Measurements from ENCODE around the gene AOC2.
"Not testable (repeated sequence)": the region's sequence is repeated elsewhere in the genome, so short reads cannot be mapped to it uniquely, and the experiment has no call there.

AOC2 gene

GRCh38 chr17:42865638-42866094 lies 21.3 kb downstream of the AOC2 start:
- Histone ChIP-seq H3K9ac (ENCODE audit: low read length) (no peak overlapping the region), H4K5ac (ENCODE audit: low read length) (no peak overlapping the region), H2BK120ac (ENCODE audit: low read depth, low read length) (no peak overlapping the region), H2BK5ac (ENCODE audit: low read length) (no peak overlapping the region), H3K4me1 (ENCODE audit: control insufficient read depth, low read depth, low read length) (no peaks in the 10 kb centered on the region), H3K27ac (ENCODE audit: low read depth, low read length) (no peak overlapping the region), H3K4me2 (ENCODE audit: low read length) (no peak overlapping the region), H2BK15ac (replicated peaks; ENCODE audit: low read depth) (no peak overlapping the region), H3K27me3 (ENCODE audit: insufficient read depth, low read length, poor library complexity) (no peaks in the 10 kb centered on the region), H3K18ac (ENCODE audit: low read length) (no peak overlapping the region), H3K4ac (ENCODE audit: low read depth, low read length) (no peak overlapping the region), H3K79me2 (ENCODE audit: control insufficient read depth, insufficient read depth, low read length) (no peaks in the 10 kb centered on the region), H4K8ac (ENCODE audit: low read depth, low read length) (no peak overlapping the region), H3K56ac (ENCODE audit: low read length) (no peak overlapping the region), H3K4me3 (ENCODE audit: low read length) (no peak overlapping the region), H3K79me1 (ENCODE audit: low read length) (no peaks in the 10 kb centered on the region), H2AK5ac (ENCODE audit: low read length) (no peak overlapping the region), H3K36me3 (ENCODE audit: control insufficient read depth, insufficient read depth, low read length) (no peaks in the 10 kb centered on the region), H3K23ac (ENCODE audit: low read length) (no peak overlapping the region)
- WGBS (ENCODE audit: extremely low coverage, insufficient coverage, low lambda C conversion rate): no CpG with 5 or more reads among the region's 7 CpGs
- no peak for DNase-seq

- Histone ChIP-seq H2BK5ac (ENCODE audit: low read length) (no peak overlapping the region), H3K4ac (ENCODE audit: low read depth, low read length) (no peak overlapping the region), H3K18ac (ENCODE audit: low read length) (no peak overlapping the region), H2BK15ac (replicated peaks; ENCODE audit: low read depth) (no peak overlapping the region), H3K9ac (ENCODE audit: low read length) (no peak overlapping the region), H3K4me2 (ENCODE audit: low read length) (no peak overlapping the region), H2BK120ac (ENCODE audit: low read depth, low read length) (no peak overlapping the region), H3K27ac (ENCODE audit: low read depth, low read length) (no peak overlapping the region), H3K79me2 (ENCODE audit: control insufficient read depth, insufficient read depth, low read length) (no peaks in the 10 kb centered on the region), H4K5ac (ENCODE audit: low read length) (no peak overlapping the region), H3K4me1 (ENCODE audit: control insufficient read depth, low read depth, low read length) (no peaks in the 10 kb centered on the region), H3K56ac (ENCODE audit: low read length) (no peak overlapping the region), H3K4me3 (ENCODE audit: low read length) (no peak overlapping the region), H3K27me3 (ENCODE audit: insufficient read depth, low read length, poor library complexity) (no peaks in the 10 kb centered on the region), H2AK5ac (ENCODE audit: low read length) (no peak overlapping the region), H4K8ac (ENCODE audit: low read depth, low read length) (no peak overlapping the region), H3K23ac (ENCODE audit: low read length) (no peak overlapping the region), H3K36me3 (ENCODE audit: control insufficient read depth, insufficient read depth, low read length) (no peaks in the 10 kb centered on the region), H3K79me1 (ENCODE audit: low read length) (no peaks in the 10 kb centered on the region)
- no CpG with 5 or more reads among the region's 4 CpGs for WGBS (ENCODE audit: extremely low coverage, insufficient coverage, low lambda C conversion rate)
- no peak for DNase-seq
Measured at GRCh38 chr17:42866216-42866615, 21.8 kb downstream of the AOC2 start.

- no peaks in the 10 kb centered on the region for H3K79me1 ChIP-seq (ENCODE audit: low read length)
- no peak overlapping the region for H3K4me3 ChIP-seq (ENCODE audit: low read length)
- no peaks in the 10 kb centered on the region for H3K79me2 ChIP-seq (ENCODE audit: control insufficient read depth, insufficient read depth, low read length)
- H4K8ac ChIP-seq (ENCODE audit: low read depth, low read length): no peak overlapping the region
- no peaks in the 10 kb centered on the region for H3K4me1 ChIP-seq (ENCODE audit: control insufficient read depth, low read depth, low read length)
- H2AK5ac ChIP-seq (ENCODE audit: low read length): no peak overlapping the region
- no CpG with 5 or more reads among the region's 12 CpGs for WGBS (ENCODE audit: extremely low coverage, insufficient coverage, low lambda C conversion rate)
- H2BK15ac ChIP-seq (replicated peaks; ENCODE audit: low read depth): no peak overlapping the region
- no peak overlapping the region for H3K23ac ChIP-seq (ENCODE audit: low read length)
- no peak for DNase-seq
- H3K9ac ChIP-seq (ENCODE audit: low read length): no peak overlapping the region
- no peak overlapping the region for H2BK120ac ChIP-seq (ENCODE audit: low read depth, low read length)
- no peaks in the 10 kb centered on the region for H3K27me3 ChIP-seq (ENCODE audit: insufficient read depth, low read length, poor library complexity)
- H3K18ac ChIP-seq (ENCODE audit: low read length): no peak overlapping the region
- no peak overlapping the region for H3K56ac ChIP-seq (ENCODE audit: low read length)
- no peak overlapping the region for H2BK5ac ChIP-seq (ENCODE audit: low read length)
- H4K5ac ChIP-seq (ENCODE audit: low read length): no peak overlapping the region
- no peak overlapping the region for H3K27ac ChIP-seq (ENCODE audit: low read depth, low read length)
- no peaks in the 10 kb centered on the region for H3K36me3 ChIP-seq (ENCODE audit: control insufficient read depth, insufficient read depth, low read length)
- no peak overlapping the region for H3K4ac ChIP-seq (ENCODE audit: low read depth, low read length)
- H3K4me2 ChIP-seq (ENCODE audit: low read length): no peak overlapping the region
Measured at GRCh38 chr17:42866631-42867575, 22.5 kb downstream of the AOC2 start.

- H3K36me3 ChIP-seq (ENCODE audit: control insufficient read depth, insufficient read depth, low read length); DNase-seq; H2BK5ac ChIP-seq (ENCODE audit: low read length); H3K79me2 ChIP-seq (ENCODE audit: control insufficient read depth, insufficient read depth, low read length); H3K56ac ChIP-seq (ENCODE audit: low read length); H3K27me3 ChIP-seq (ENCODE audit: insufficient read depth, low read length, poor library complexity); H3K4me3 ChIP-seq (ENCODE audit: low read length); H3K9ac ChIP-seq (ENCODE audit: low read length); H3K27ac ChIP-seq (ENCODE audit: low read depth, low read length); H2AK5ac ChIP-seq (ENCODE audit: low read length); H4K5ac ChIP-seq (ENCODE audit: low read length); H2BK120ac ChIP-seq (ENCODE audit: low read depth, low read length); H4K8ac ChIP-seq (ENCODE audit: low read depth, low read length); H3K4ac ChIP-seq (ENCODE audit: low read depth, low read length); H3K18ac ChIP-seq (ENCODE audit: low read length); H2BK15ac ChIP-seq (replicated peaks; ENCODE audit: low read depth); H3K4me2 ChIP-seq (ENCODE audit: low read length); H3K79me1 ChIP-seq (ENCODE audit: low read length); H3K23ac ChIP-seq (ENCODE audit: low read length); H3K4me1 ChIP-seq (ENCODE audit: control insufficient read depth, low read depth, low read length): not testable (repeated sequence)
- WGBS (ENCODE audit: extremely low coverage, insufficient coverage, low lambda C conversion rate): no CpG with 5 or more reads among the region's 21 CpGs
Measured at GRCh38 chr17:42867694-42868261, 23.4 kb downstream of the AOC2 start.

- Histone ChIP-seq H3K27ac (ENCODE audit: low read depth, low read length) (no peak overlapping the region), H3K4me3 (ENCODE audit: low read length) (no peak overlapping the region), H3K27me3 (ENCODE audit: insufficient read depth, low read length, poor library complexity) (no peaks in the 10 kb centered on the region), H3K79me2 (ENCODE audit: control insufficient read depth, insufficient read depth, low read length) (no peaks in the 10 kb centered on the region), H2BK15ac (replicated peaks; ENCODE audit: low read depth) (no peak overlapping the region), H3K4ac (ENCODE audit: low read depth, low read length) (no peak overlapping the region), H4K5ac (ENCODE audit: low read length) (no peak overlapping the region), H3K36me3 (ENCODE audit: control insufficient read depth, insufficient read depth, low read length) (no peaks in the 10 kb centered on the region), H3K18ac (ENCODE audit: low read length) (no peak overlapping the region), H3K23ac (ENCODE audit: low read length) (no peak overlapping the region), H3K79me1 (ENCODE audit: low read length) (no peaks in the 10 kb centered on the region), H2BK120ac (ENCODE audit: low read depth, low read length) (no peak overlapping the region), H3K4me2 (ENCODE audit: low read length) (no peak overlapping the region), H4K8ac (ENCODE audit: low read depth, low read length) (no peak overlapping the region), H3K9ac (ENCODE audit: low read length) (no peak overlapping the region), H3K56ac (ENCODE audit: low read length) (no peak overlapping the region), H2AK5ac (ENCODE audit: low read length) (no peak overlapping the region), H2BK5ac (ENCODE audit: low read length) (no peak overlapping the region), H3K4me1 (ENCODE audit: control insufficient read depth, low read depth, low read length) (no peaks in the 10 kb centered on the region)
- WGBS (ENCODE audit: extremely low coverage, insufficient coverage, low lambda C conversion rate): no CpG with 5 or more reads among the region's 12 CpGs
- no peak for DNase-seq
Measured at GRCh38 chr17:42868338-42868737, 24.0 kb downstream of the AOC2 start.

Measured in mesendoderm (in vitro differentiated cells).